HG02852 (cell line): ENCODE data around the gene CAP1.
A peak's percentile ranks its signal among the peaks of the same experiment; 100 is the strongest.
"Not testable (repeated sequence)": the region's sequence is repeated elsewhere in the genome, so short reads cannot be mapped to it uniquely, and the experiment has no call there.

Experiments used
- ATAC-seq: cut with Tn5 transposase; IDR thresholded peaks from one replicate; pipeline ENCODE4 v1.9.1; 2021; ENCODE audit warnings: mild to moderate bottlenecking, moderate library complexity; ENCODE audit not compliant: unreplicated experiment

CAP1 gene

GRCh38 chr1:40040511-40041465 lies at the start of gene CAP1:
TSS of gene CAP1 (plus strand) at chr1:40040729. CDS start at chr1:40059347, 18,618 bp downstream.
- peak; percentile 79 for ATAC-seq

- ATAC-seq: no peak
Observed at GRCh38 chr1:39992234-39992633, 48.3 kb upstream of the CAP1 start.

GRCh38 chr1:39992888-39993287 lies 47.6 kb upstream of the CAP1 start:
- no peak for ATAC-seq

GRCh38 chr1:39995973-39996393 lies 44.5 kb upstream of the CAP1 start:
- peak; percentile 64 for ATAC-seq

- ATAC-seq: no peak
Observed at GRCh38 chr1:39996396-39997004, 44.0 kb upstream of the CAP1 start.

- ATAC-seq: no peak
Observed at GRCh38 chr1:40001456-40001855, 39.1 kb upstream of the CAP1 start.

GRCh38 chr1:40003156-40004093 lies 37.1 kb upstream of the CAP1 start:
- ATAC-seq: no peak

GRCh38 chr1:40004857-40005256 lies 35.7 kb upstream of the CAP1 start:
- no peak for ATAC-seq

GRCh38 chr1:40007481-40008034 lies 33.0 kb upstream of the CAP1 start:
- not testable (repeated sequence) for ATAC-seq

GRCh38 chr1:40011198-40011597 lies 29.3 kb upstream of the CAP1 start:
- no peak for ATAC-seq

GRCh38 chr1:40014253-40014706 lies 26.2 kb upstream of the CAP1 start:
- no peak for ATAC-seq

GRCh38 chr1:40014812-40015594 lies 25.5 kb upstream of the CAP1 start:
- no peak for ATAC-seq

GRCh38 chr1:40017951-40018575 lies 22.5 kb upstream of the CAP1 start:
- ATAC-seq: no peak

GRCh38 chr1:40020447-40021085 lies 20.0 kb upstream of the CAP1 start:
- ATAC-seq: no peak

- ATAC-seq: no peak
Observed at GRCh38 chr1:40023379-40023944, 17.1 kb upstream of the CAP1 start.

GRCh38 chr1:40024671-40025070 lies 15.9 kb upstream of the CAP1 start:
- no peak for ATAC-seq

- no peak for ATAC-seq
Observed at GRCh38 chr1:40027647-40028046, 12.9 kb upstream of the CAP1 start.

- ATAC-seq: no peak
Observed at GRCh38 chr1:40029608-40030007, 10.9 kb upstream of the CAP1 start.
